H1 (cell line): ENCODE measurements around the gene USH2A. TPM values are rescaled to one million over a fixed set of nuclear protein-coding genes. Genes with fewer than 3 reads are reported as not detected.

Source experiments
- BACH1 ChIP-seq: IDR thresholded peaks from 2 replicates; pipeline ENCODE4 v1.6.1; 2012; ENCODE audit warnings: low read length, improper control_type of control experiment
- POLR2A ChIP-seq, 2 experiments: IDR thresholded peaks; 1 replicate in 1 of 2; 2 replicates in 1 of 2; pipeline ENCODE4 v1.6.1; 2011; ENCODE audit warnings: low read depth in 2 of 2, low read length in 2 of 2, mild to moderate bottlenecking in 2 of 2; ENCODE audit errors: control extremely low read depth in 1 of 2
- polyA plus RNA-seq, 7 experiments: library from polyadenylated mRNA; depleted of rRNA in 3 of 7; stranded (reverse) in 5 of 7; unstranded in 2 of 7; fragments of >200 nt in 5 of 7; fragments of 200-250 nt in 2 of 7; gene quantifications; 1 replicate in 5 of 7; 2 replicates in 1 of 7; 4 replicates in 1 of 7; pipeline versions ENCODE4 v1.2.1 to v1.2.3, GENCODE V29; 2011 to 2013; ENCODE audit warnings: missing spikeins in 2 of 7, mixed read lengths in 2 of 7
- total RNA-seq: library from RNA; stranded (reverse); fragmentation: NEBNext Ultra II Directional; extraction: Animal tissue kit (Norgen Biotek cat#: 25700); gene quantifications from 2 replicates; pipeline ENCODE4 v1.2.1, GENCODE V29; 2021

USH2A gene
- total and polyA plus RNA-seq, 2 of the 8 experiments (the other 6 are each of a cell fraction or from before 2014, with no cell fraction given) = 0.02 to 0.17 TPM

GRCh38 chr1:215899901-215900300 is 523.3 kb downstream of the USH2A start (continued):
- TF ChIP-seq POLR2A (IDR thresholded peaks at IDR 0.05; ENCODE audit: control extremely low read depth in 1 of 2, low read depth in 2 of 2, low read length in 2 of 2) (no peak), BACH1 (no peak)
